BLaER1 (cell line): ENCODE results near the gene IQGAP1.
A peak's percentile ranks its signal among the peaks of the same experiment; 100 is the strongest.

Source experiments
- H3K27ac ChIP-seq: shearing (Covaris generic); formaldehyde crosslinking; 2 replicates; pipeline ENCODE4 v1.8.1; 2022
- H3K27me3 ChIP-seq: shearing (Covaris generic); formaldehyde crosslinking; 2 replicates; pipeline ENCODE4 v1.8.1; 2022
- H3K36me3 ChIP-seq: shearing (Covaris generic); formaldehyde crosslinking; 2 replicates; pipeline ENCODE4 v1.8.1; 2022
- H3K4me1 ChIP-seq: shearing (Covaris generic); formaldehyde crosslinking; 2 replicates; pipeline ENCODE4 v1.8.1; 2022
- H3K4me2 ChIP-seq: shearing (Covaris generic); formaldehyde crosslinking; 2 replicates; pipeline ENCODE4 v1.8.1; 2022
- H3K4me3 ChIP-seq: shearing (Covaris generic); formaldehyde crosslinking; 2 replicates; pipeline ENCODE4 v1.8.1; 2022
- H3K9ac ChIP-seq: shearing (Covaris generic); formaldehyde crosslinking; 2 replicates; pipeline ENCODE4 v1.8.1; 2022
- H3K9me3 ChIP-seq: shearing (Covaris generic); formaldehyde crosslinking; 2 replicates; pipeline ENCODE4 v1.8.1; 2022
- H4K20me1 ChIP-seq: shearing (Covaris generic); formaldehyde crosslinking; 2 replicates; pipeline ENCODE4 v1.8.1; 2022
- Cebpa-rat ChIP-seq: shearing (Covaris generic); IDR thresholded peaks from 2 replicates; pipeline ENCODE4 v1.8.1; 2022

Gene IQGAP1

DNA sequence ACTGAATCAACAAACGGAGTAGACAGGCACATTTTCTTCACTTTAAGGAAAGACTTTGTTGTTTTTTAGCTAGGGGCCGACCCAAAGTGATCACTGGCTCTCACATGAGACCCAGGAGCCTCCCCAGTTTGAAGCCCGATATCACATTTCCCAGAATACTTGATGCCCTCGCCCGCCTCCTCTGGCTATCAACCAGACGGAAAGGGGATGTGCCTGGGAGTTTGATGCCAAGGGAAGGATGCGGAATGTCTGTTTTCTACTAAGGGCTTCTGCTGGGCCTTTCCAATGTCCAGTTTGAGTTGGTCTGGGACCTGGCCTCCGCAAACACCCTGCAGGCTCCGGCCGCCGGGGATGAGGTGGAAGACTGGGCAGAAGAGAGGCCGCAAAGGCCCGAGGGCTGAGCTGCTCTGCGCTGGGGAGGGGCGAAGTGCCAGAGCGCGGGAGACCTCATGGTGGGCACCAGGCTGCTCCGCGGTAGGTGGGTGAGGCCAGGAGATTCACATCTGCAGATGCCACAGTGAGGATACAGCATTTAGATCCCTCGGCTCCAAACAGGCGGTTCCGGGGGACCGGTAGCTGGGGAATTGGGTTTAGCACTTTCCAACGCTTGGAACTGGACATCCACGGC lies 36.4 kb upstream of the IQGAP1 start:
- H3K36me3 ChIP-seq = no peaks in the 10 kb centered on the region
- no peak overlapping the region for H3K27ac ChIP-seq
- peak overlapping the region; percentile 80 for H3K4me3 ChIP-seq
- no peaks in the 10 kb centered on the region for H4K20me1 ChIP-seq
- H3K27me3 ChIP-seq = no peaks in the 10 kb centered on the region
- peak overlapping the region; percentile 90 for H3K4me2 ChIP-seq
- no peak overlapping the region for H3K9ac ChIP-seq
- no peaks in the 10 kb centered on the region for H3K9me3 ChIP-seq
- no peak for TF ChIP-seq Cebpa-rat
- H3K4me1 ChIP-seq = peaks cover 12% of the 10 kb centered on the region

DNA sequence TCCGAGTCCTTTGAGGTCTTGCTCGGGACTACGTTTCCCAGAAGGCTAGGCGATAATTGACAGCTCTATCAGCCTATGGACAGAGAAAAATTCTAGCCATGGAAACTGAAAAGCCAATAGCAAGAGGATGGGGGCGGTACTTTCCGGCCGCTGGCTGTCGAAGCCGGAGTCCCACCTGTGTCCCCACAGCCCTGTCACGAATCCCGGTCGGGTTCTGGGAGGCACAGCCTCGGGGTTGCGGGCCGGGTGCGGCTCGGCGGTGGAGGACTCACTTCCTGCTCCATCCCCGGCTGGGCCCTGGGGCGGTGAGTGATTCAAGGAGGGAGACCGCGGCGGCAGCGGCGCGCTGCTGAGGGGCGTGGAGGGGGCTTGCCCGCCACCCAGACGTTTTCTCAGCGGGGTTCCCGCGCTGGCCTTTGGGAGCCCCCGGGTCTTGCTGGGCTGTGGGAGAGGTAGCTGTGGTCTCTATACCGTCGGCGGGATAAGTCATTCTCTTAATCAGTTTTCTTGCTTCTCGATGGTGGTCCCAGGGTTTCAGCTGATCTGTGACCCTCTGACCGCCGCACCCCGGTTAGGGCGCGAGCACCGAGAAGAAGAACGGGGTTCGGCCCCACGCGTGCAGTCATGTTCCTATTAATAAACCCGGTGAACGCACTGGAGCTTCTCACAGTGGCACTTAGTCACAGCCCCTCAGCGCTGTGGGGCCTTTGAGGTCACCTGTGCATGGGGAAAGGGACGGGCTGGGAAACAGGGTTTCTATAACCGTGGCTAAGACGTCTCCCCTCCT lies 35.7 kb upstream of the IQGAP1 start, which contains the start of gene ZNF774:
Gene ZNF774, plus strand, starts transcription at position 178 of the 787 bp plus-strand sequence. CDS start 2,377 bp downstream, outside the sequence.
- Histone ChIP-seq H3K9ac (peak within 1 kb of the TSS; percentile 69), H3K4me2 (peak within 1 kb of the TSS; percentile 90), H3K27ac (no peak within 1 kb of the TSS), H4K20me1 (no peaks in the 10 kb centered on the region), H3K4me3 (peak within 1 kb of the TSS; percentile 80), H3K9me3 (no peaks in the 10 kb centered on the region), H3K4me1 (peaks cover 12% of the 10 kb centered on the region), H3K36me3 (no peaks in the 10 kb centered on the region), H3K27me3 (no peaks in the 10 kb centered on the region)
- no peak for TF ChIP-seq Cebpa-rat

DNA sequence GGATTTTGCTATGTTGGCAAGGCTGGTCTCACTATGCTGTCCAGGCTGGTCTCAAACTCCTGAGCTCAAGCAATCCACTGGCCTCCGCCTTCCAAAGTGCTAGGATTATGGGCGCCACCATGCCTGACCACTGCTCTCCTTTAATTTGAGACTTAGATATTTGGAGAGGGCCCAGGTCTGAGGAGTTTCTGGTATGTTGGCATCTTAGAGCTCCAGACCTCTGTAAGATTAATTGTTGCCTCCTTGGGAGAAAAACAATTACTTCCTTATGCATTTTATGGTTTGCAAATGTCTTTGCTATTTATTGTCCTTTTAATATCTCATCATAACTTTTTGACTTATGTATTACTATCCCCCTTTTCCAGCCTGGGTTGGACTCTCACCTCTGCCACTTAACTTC lies 33.1 kb upstream of the IQGAP1 start:
- Histone ChIP-seq H3K4me3 (no peak overlapping the region), H3K27me3 (no peaks in the 10 kb centered on the region), H3K36me3 (no peaks in the 10 kb centered on the region), H3K27ac (no peak overlapping the region), H3K9me3 (no peaks in the 10 kb centered on the region), H3K9ac (no peak overlapping the region), H3K4me1 (peaks cover 12% of the 10 kb centered on the region), H4K20me1 (no peaks in the 10 kb centered on the region), H3K4me2 (no peak overlapping the region)
- no peak for TF ChIP-seq Cebpa-rat

DNA sequence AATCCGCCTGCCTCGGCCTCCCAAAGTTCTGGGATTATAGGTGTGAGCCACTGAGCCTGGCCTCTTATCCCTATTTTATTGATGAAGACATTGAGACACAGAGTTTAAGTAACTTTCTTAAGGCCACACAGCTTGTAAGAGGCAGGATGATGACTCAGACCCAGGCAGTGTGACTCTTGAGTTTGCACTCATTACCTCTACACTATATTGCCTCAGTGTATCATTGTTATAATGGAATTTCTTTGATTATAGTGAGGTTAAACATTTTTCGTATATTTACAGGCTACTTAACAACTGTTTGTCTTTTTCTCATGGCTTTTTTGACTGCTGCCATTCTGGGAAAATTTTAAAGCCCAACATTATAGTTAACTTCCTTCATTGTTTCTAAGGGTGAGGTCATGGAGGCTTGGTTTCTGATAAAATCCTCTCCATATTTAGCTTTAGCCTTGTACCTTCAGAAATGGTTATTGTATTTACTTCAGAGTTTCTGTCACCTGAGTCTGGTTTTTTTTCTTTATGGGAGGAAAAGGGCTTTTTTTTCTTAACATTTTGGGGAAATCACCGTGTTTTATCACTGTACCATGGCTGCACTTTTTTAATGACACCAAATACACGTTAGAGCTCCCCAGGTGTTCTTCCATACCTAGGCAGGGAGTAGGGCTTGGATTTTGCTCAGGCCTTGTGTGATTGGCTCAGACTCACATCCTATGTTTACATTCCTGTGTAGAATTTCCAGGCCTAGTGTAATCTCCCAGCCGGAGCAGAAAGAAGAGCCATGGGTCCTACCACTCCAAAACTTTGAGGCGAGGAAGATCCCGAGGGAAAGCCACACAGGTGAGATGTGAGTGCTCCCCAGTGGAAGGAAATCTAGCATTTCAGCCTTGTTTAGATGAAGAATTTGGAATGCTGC lies 29.7 kb upstream of the IQGAP1 start:
- Histone ChIP-seq H3K36me3 (no peaks in the 10 kb centered on the region), H3K9me3 (no peaks in the 10 kb centered on the region), H3K9ac (no peak overlapping the region), H4K20me1 (no peaks in the 10 kb centered on the region), H3K27ac (no peak overlapping the region), H3K4me2 (no peak overlapping the region), H3K4me3 (no peak overlapping the region), H3K27me3 (no peaks in the 10 kb centered on the region), H3K4me1 (peaks cover 9% of the 10 kb centered on the region)
- TF ChIP-seq Cebpa-rat = no peak

DNA sequence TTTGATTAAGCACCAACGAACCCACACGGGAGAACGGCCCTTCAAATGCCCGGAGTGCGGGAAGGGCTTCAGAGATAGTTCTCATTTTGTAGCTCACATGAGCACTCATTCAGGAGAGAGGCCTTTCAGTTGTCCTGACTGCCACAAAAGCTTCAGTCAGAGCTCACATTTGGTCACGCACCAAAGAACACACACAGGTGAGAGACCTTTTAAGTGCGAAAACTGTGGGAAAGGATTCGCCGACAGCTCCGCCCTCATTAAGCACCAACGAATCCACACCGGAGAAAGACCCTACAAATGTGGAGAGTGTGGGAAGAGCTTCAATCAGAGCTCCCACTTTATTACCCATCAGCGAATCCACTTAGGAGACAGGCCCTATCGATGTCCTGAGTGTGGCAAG lies 27.3 kb upstream of the IQGAP1 start:
- H3K27ac ChIP-seq = no peak overlapping the region
- H3K27me3 ChIP-seq = no peaks in the 10 kb centered on the region

DNA sequence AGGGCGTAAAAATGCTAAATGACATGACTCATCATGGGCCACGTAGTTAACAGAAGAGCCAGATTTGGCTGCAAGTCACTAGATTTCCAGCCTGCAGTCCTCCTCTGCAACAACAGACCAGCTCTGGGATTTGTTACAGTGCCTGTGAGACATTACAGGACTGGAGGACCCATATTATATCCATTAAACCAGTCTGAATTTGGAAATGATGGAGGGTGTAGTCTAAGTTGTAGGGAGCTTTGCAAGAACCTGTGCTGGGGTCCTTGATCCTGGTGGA lies 25.2 kb upstream of the IQGAP1 start:
- H3K36me3 ChIP-seq = no peaks in the 10 kb centered on the region
- H3K4me3 ChIP-seq = no peak overlapping the region
- no peak overlapping the region for H3K4me2 ChIP-seq
- no peak for TF ChIP-seq Cebpa-rat
- no peaks in the 10 kb centered on the region for H4K20me1 ChIP-seq
- H3K4me1 ChIP-seq = peaks cover 16% of the 10 kb centered on the region
- H3K27ac ChIP-seq = no peak overlapping the region
- no peak overlapping the region; the same call in 1 of the 2 replicates for H3K9ac ChIP-seq
- H3K27me3 ChIP-seq = no peaks in the 10 kb centered on the region
- no peaks in the 10 kb centered on the region for H3K9me3 ChIP-seq

More for the DNA sequence above, 27.3 kb upstream of the IQGAP1 start:
- H3K4me1 ChIP-seq = peaks cover 16% of the 10 kb centered on the region
- H3K4me3 ChIP-seq = no peak overlapping the region
- H3K9ac ChIP-seq = no peak overlapping the region
- no peaks in the 10 kb centered on the region for H3K9me3 ChIP-seq
- H4K20me1 ChIP-seq = no peaks in the 10 kb centered on the region
- no peaks in the 10 kb centered on the region for H3K36me3 ChIP-seq
- no peak for TF ChIP-seq Cebpa-rat
- no peak overlapping the region for H3K4me2 ChIP-seq

DNA sequence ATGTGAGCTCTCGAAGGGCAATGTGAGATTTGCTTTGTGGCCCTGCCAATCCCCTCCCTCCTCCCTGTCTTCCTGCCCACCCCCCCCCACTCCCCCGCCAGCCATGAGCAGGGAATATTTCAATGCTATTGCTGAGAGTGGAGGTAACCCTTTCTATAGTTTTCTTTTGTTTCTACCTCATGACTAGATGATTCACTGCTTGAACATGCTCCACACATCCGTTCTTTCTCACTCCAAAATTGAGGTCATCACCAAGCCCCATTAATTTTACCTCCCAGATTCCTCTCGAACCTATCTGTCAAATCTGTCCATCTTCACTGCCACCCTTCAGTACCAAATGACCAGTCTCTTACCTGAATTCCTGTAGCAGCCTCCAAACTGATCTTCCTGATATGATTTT lies 23.8 kb upstream of the IQGAP1 start:
- peaks cover 17% of the 10 kb centered on the region for H3K4me1 ChIP-seq
- no peaks in the 10 kb centered on the region for H3K36me3 ChIP-seq
- no peaks in the 10 kb centered on the region for H3K27me3 ChIP-seq
- H4K20me1 ChIP-seq = no peaks in the 10 kb centered on the region
- no peak overlapping the region for H3K27ac ChIP-seq
- H3K4me3 ChIP-seq = no peak overlapping the region
- no peaks in the 10 kb centered on the region for H3K9me3 ChIP-seq
- H3K4me2 ChIP-seq = no peak overlapping the region
- TF ChIP-seq Cebpa-rat = no peak
- H3K9ac ChIP-seq = no peak overlapping the region

DNA sequence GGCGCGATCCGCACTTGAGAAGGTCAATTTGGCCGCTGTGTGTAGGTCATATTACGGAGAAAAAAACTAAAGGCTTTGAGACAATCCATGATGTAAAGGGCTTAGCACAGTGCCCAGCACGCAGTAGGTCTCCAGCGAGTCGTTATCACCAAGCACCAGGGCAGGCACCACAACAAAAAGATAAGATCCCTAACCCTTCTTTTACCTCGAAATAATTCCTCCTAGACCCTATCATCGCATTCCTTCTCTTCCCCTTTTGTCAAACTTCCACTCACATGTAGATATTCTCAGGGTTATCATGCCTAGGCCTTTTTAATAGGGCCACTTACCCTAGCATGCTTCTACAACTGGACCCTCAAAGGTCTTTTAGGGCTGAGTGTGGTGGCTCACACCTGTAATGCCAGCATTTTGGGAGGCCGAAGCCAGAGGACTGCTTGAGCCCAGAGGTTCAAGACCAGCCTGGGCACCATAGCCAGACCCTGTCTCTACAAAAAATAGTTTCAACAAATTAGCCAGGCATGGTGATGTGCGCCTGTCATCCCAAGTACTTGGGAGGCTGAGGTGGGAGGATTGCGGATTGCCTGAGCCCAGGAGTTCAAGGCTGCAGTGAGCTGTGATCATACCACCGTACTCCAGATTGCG lies 22.5 kb upstream of the IQGAP1 start:
- no peak for TF ChIP-seq Cebpa-rat
- H3K9ac ChIP-seq = no peak overlapping the region

DNA sequence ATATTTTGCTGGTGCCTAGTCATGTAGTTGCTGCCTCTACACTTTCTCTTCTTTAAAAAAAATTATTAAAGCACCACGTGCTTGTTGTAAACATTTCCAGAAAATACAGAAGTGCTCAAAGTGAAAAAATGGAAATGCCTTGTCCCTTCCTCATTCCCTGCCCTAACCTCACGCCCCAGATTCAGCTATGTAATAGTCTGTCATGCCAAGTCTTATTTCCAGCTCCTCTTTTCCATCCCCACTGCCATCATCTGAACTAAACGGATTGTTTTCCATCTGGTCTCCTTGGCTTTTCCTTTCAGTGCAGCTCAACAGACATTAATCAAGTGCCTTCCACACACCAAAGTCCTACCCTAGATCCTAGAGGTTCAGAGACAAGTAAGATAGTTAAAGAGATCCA lies 20.5 kb upstream of the IQGAP1 start:
- Histone ChIP-seq H3K36me3 (no peaks in the 10 kb centered on the region), H3K9me3 (no peaks in the 10 kb centered on the region), H3K27me3 (no peaks in the 10 kb centered on the region), H3K4me3 (no peak overlapping the region), H3K4me2 (no peak overlapping the region), H4K20me1 (no peaks in the 10 kb centered on the region), H3K4me1 (peaks cover 26% of the 10 kb centered on the region), H3K27ac (no peak overlapping the region), H3K9ac (no peak overlapping the region)
- TF ChIP-seq Cebpa-rat = no peak

More for the DNA sequence above, 22.5 kb upstream of the IQGAP1 start:
- Histone ChIP-seq H3K4me3 (no peak overlapping the region), H3K27me3 (no peaks in the 10 kb centered on the region), H3K4me2 (no peak overlapping the region), H3K9me3 (no peaks in the 10 kb centered on the region), H3K36me3 (no peaks in the 10 kb centered on the region), H4K20me1 (no peaks in the 10 kb centered on the region), H3K4me1 (peaks cover 30% of the 10 kb centered on the region), H3K27ac (no peak overlapping the region)
